ENCODE data around the gene HOPX.

HOPX gene

DNA sequence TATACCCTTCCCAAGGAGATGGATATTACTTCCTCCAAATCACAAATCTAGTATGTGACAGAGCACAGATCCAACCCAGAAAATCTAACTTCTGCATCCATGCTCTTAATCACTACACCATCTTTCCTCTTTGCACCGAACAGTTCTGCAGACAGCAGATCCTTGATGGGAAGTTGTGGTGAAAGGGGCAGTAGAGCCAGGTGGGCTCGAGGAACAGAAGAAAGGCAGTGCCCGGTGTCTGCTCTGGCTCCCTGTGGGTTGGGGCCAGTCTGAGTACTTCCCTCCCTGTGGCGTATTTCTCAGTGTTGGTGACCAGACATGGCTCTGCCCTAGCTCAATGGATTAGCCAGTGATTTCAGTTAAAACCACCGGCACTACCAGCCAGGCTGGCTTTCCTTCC is 15.3 kb downstream of the HOPX start:
- TF ChIP-seq, protein P1, sequence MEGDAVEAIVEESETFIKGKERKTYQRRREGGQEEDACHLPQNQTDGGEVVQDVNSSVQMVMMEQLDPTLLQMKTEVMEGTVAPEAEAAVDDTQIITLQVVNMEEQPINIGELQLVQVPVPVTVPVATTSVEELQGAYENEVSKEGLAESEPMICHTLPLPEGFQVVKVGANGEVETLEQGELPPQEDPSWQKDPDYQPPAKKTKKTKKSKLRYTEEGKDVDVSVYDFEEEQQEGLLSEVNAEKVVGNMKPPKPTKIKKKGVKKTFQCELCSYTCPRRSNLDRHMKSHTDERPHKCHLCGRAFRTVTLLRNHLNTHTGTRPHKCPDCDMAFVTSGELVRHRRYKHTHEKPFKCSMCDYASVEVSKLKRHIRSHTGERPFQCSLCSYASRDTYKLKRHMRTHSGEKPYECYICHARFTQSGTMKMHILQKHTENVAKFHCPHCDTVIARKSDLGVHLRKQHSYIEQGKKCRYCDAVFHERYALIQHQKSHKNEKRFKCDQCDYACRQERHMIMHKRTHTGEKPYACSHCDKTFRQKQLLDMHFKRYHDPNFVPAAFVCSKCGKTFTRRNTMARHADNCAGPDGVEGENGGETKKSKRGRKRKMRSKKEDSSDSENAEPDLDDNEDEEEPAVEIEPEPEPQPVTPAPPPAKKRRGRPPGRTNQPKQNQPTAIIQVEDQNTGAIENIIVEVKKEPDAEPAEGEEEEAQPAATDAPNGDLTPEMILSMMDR (IDR thresholded peaks at IDR 0.05; ENCODE audit: borderline replicate concordance, insufficient read depth, low read depth, low read length), result no peak
- H3K4me3 ChIP-seq (ENCODE audit: low read depth, low read length), result no peak overlapping the region

GRCh38 chr4:56662782-56663468 is 18.2 kb downstream of the HOPX start:
- H3K4me3 ChIP-seq (ENCODE audit: low read depth, low read length), result no peak overlapping the region
- TF ChIP-seq, protein P1 (IDR thresholded peaks at IDR 0.05; ENCODE audit: borderline replicate concordance, insufficient read depth, low read depth, low read length), result no peak

DNA sequence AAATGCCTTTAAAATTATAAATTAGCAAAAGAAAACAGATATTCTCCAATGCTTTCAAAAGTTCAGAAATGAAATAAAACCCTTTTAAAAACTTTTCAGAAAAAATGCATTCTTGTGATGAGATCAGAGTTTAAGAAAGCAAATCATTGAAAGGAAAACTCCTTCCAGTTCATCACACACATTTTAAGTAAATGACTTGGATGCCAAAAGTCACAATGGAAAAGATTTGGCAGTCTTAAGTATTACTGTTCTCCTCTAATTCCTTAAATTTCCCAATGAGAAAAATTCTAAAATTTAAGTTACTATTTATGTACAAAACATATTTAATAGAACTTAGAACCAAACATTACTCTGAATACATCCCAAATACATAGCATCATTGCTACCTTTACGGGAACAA is 21.1 kb downstream of the HOPX start:
- H3K4me3 ChIP-seq (ENCODE audit: low read depth, low read length), result no peak overlapping the region
- TF ChIP-seq, protein P1 (IDR thresholded peaks at IDR 0.05; ENCODE audit: borderline replicate concordance, insufficient read depth, low read depth, low read length), result no peak

- H3K4me3 ChIP-seq (ENCODE audit: low read depth, low read length), result no peak overlapping the region
- TF ChIP-seq, protein P1 (IDR thresholded peaks at IDR 0.05; ENCODE audit: borderline replicate concordance, insufficient read depth, low read depth, low read length), result no peak
These were observed 22.6 kb downstream of the HOPX start for GRCh38 chr4:56658528-56658927.

- H3K4me3 ChIP-seq (ENCODE audit: low read depth, low read length), result no peak overlapping the region
- TF ChIP-seq, protein P1 (IDR thresholded peaks at IDR 0.05; ENCODE audit: borderline replicate concordance, insufficient read depth, low read depth, low read length), result no peak
These were observed 23.3 kb downstream of the HOPX start for GRCh38 chr4:56657818-56658217.

DNA sequence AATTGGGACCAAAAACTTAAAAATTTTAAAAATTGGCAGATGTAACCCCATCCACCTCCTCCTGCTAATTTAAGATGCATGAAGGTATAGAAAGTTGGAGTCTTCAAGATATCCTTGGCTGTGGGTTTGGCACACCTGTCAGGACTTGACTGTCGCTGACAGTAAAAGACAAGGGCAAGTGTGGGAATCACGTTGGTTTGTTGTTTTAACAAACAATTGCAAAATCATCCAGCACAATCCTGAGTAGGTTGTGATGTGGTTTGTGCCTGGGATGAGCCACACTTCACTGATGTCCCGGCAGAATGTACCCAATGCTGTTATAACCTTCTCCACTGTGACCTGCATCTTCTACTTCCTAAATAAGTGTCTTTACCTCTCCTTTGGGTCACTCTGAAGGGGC is 24.0 kb downstream of the HOPX start:
- TF ChIP-seq, protein P1 (IDR thresholded peaks at IDR 0.05; ENCODE audit: borderline replicate concordance, insufficient read depth, low read depth, low read length), result no peak

DNA sequence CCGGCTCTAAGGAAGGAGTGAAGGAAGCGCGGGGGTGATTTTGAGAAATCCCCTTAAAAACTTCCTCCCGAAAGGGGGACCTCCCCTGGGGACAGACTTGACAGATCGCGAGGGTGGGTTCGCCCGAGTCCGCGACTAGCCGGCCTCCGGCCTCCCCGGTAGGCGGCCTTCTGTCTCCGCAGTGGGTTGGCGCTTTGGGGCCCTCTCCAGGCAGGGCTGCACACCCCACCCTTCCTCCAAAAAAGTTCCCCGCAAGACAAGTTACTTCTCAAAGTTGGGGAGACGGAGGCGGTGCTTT is 24.8 kb downstream of the HOPX start:
- no peak overlapping the region for H3K4me3 ChIP-seq (ENCODE audit: low read depth, low read length)
- TF ChIP-seq, protein P1 (IDR thresholded peaks at IDR 0.05; ENCODE audit: borderline replicate concordance, insufficient read depth, low read depth, low read length), result no peak

More for the DNA sequence above, 24.0 kb downstream of the HOPX start:
- no peak overlapping the region for H3K4me3 ChIP-seq (ENCODE audit: low read depth, low read length)

All from GM12875 (cell line).